NCI-H2196 (cell line): ENCODE measurements around the gene MUC4.
"Not testable (repeated sequence)": the region's sequence is repeated elsewhere in the genome, so short reads cannot be mapped to it uniquely, and the experiment has no call there.

Experiments used
- DNase-seq: peaks from one replicate; lab custom pipeline; 2025; ENCODE audit not compliant: unreplicated experiment; lab: John Stamatoyannopoulos, UW

Gene MUC4

GRCh38 chr3:195812366-195812765, 637 bp upstream of the MUC4 start:
- DNase-seq: no peak

GRCh38 chr3:195810455-195810845, 1.3 kb downstream of the MUC4 start:
- DNase-seq: no peak

GRCh38 chr3:195809796-195810454, 1.8 kb downstream of the MUC4 start:
- no peak for DNase-seq

GRCh38 chr3:195809291-195809785, 2.4 kb downstream of the MUC4 start:
- peak; percentile 40 for DNase-seq

GRCh38 chr3:195808741-195809290, 2.9 kb downstream of the MUC4 start:
- DNase-seq: no peak

GRCh38 chr3:195807681-195808121, 4.0 kb downstream of the MUC4 start:
- no peak for DNase-seq

- DNase-seq: no peak
These were observed 4.9 kb downstream of the MUC4 start for GRCh38 chr3:195806916-195807231.

- DNase-seq: no peak
These were observed 5.4 kb downstream of the MUC4 start for GRCh38 chr3:195806211-195806915.

- not testable (repeated sequence) for DNase-seq
These were observed 6.1 kb downstream of the MUC4 start for GRCh38 chr3:195805588-195805987.

- DNase-seq: no peak
These were observed 6.5 kb downstream of the MUC4 start for GRCh38 chr3:195805181-195805580.

- DNase-seq: no peak
These were observed 8.3 kb downstream of the MUC4 start for GRCh38 chr3:195803289-195803908.

GRCh38 chr3:195802795-195803194, 8.9 kb downstream of the MUC4 start:
- no peak for DNase-seq

- no peak for DNase-seq
These were observed 9.4 kb downstream of the MUC4 start for GRCh38 chr3:195802261-195802701.

- DNase-seq: no peak
These were observed 10.2 kb downstream of the MUC4 start for GRCh38 chr3:195801251-195802183.

GRCh38 chr3:195800240-195800639, 11.5 kb downstream of the MUC4 start:
- DNase-seq: no peak

- DNase-seq: no peak
These were observed 14.9 kb downstream of the MUC4 start for GRCh38 chr3:195796795-195797194.

- no peak for DNase-seq
These were observed 17.0 kb downstream of the MUC4 start for GRCh38 chr3:195794708-195795107.

GRCh38 chr3:195792621-195793020, 19.1 kb downstream of the MUC4 start:
- not testable (repeated sequence) for DNase-seq

GRCh38 chr3:195790901-195791300, 20.8 kb downstream of the MUC4 start:
- DNase-seq: no peak

GRCh38 chr3:195788711-195789581, 22.8 kb downstream of the MUC4 start:
- no peak for DNase-seq
